ENCODE measurements around the gene REC114. TPM values are rescaled to one million over a fixed set of nuclear protein-coding genes. Genes with fewer than 3 reads are reported as not detected.

REC114 gene
- total RNA-seq, 1 donor from 2014 or later: not detected

GRCh38 chr15:73582851-73583379 lies 140.0 kb downstream of the REC114 start:
- DNase-seq (ENCODE audit: low read depth): no peak
- no peak overlapping the region for H3K4me3 ChIP-seq (ENCODE audit: low read depth, low read length)
- TF ChIP-seq CTCF (conservative IDR thresholded peaks at IDR 0.05; ENCODE audit: low read depth, low read length): no peak

GRCh38 chr15:73583544-73583943 lies 140.6 kb downstream of the REC114 start:
- no peak for DNase-seq (ENCODE audit: low read depth)
- no peak for TF ChIP-seq CTCF (conservative IDR thresholded peaks at IDR 0.05; ENCODE audit: low read depth, low read length)
- H3K4me3 ChIP-seq (ENCODE audit: low read depth, low read length): no peak overlapping the region

- no peak for TF ChIP-seq CTCF (conservative IDR thresholded peaks at IDR 0.05; ENCODE audit: low read depth, low read length)
- DNase-seq (ENCODE audit: low read depth): no peak
- no peak overlapping the region for H3K4me3 ChIP-seq (ENCODE audit: low read depth, low read length)
These were observed 141.9 kb downstream of the REC114 start for GRCh38 chr15:73584699-73585420.

GRCh38 chr15:73585871-73586654 lies 143.1 kb downstream of the REC114 start:
- H3K4me3 ChIP-seq (ENCODE audit: low read depth, low read length): no peak overlapping the region
- DNase-seq (ENCODE audit: low read depth): no peak
- TF ChIP-seq CTCF (conservative IDR thresholded peaks at IDR 0.05; ENCODE audit: low read depth, low read length): no peak

- no peak for TF ChIP-seq CTCF (conservative IDR thresholded peaks at IDR 0.05; ENCODE audit: low read depth, low read length)
- no peak overlapping the region for H3K4me3 ChIP-seq (ENCODE audit: low read depth, low read length)
- DNase-seq (ENCODE audit: low read depth): no peak
These were observed 146.8 kb downstream of the REC114 start for GRCh38 chr15:73589766-73590165.

GRCh38 chr15:73590263-73590662 lies 147.3 kb downstream of the REC114 start:
- no peak for DNase-seq (ENCODE audit: low read depth)
- no peak for TF ChIP-seq CTCF (conservative IDR thresholded peaks at IDR 0.05; ENCODE audit: low read depth, low read length)
- no peak overlapping the region for H3K4me3 ChIP-seq (ENCODE audit: low read depth, low read length)
